Measurements from ENCODE around the gene TOMM20L.

Gene TOMM20L

GRCh38 chr14:58376791-58377190 is 18.9 kb upstream of the TOMM20L start:
- TF ChIP-seq REST (IDR thresholded peaks at IDR 0.05; ENCODE audit: insufficient replicate concordance, low read depth) (no peak), CTCF (IDR thresholded peaks at IDR 0.05; ENCODE audit: insufficient read depth, low read length) (no peak), POLR2AphosphoS5 (IDR thresholded peaks at IDR 0.05; ENCODE audit: low read depth) (no peak)
- Histone ChIP-seq H3K27me3 (ENCODE audit: insufficient read depth, poor library complexity, severe bottlenecking) (no peaks in the 10 kb centered on the region), H3K27ac (replicated peaks) (no peak overlapping the region), H3K4me3 (replicated peaks; ENCODE audit: insufficient read depth, low read length) (no peak overlapping the region)
- no peak for DNase-seq (ENCODE audit: low read depth in 1 of 2, low spot score in 1 of 2)

DNA sequence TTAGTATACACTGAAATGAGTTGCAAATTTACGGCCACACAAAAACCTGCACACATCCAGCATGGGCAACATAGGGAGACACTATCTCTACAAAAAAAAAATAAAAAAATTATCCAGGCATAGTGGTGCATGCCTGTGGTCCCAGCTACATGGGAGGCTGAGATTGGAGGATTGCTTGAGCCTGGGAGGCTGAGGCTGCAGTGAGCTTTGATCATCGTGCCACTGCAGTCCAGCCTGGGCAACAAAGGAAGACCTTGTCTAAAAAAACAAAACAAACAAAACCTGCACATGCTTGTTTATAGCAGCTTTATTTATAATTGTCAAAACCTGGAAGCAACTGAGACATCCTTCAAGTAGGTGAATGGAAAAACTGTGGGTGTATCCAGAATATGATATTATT is 4.9 kb upstream of the TOMM20L start:
- TF ChIP-seq REST (IDR thresholded peaks at IDR 0.05; ENCODE audit: insufficient replicate concordance, low read depth): no peak
- no peak for TF ChIP-seq GABPA (IDR thresholded peaks at IDR 0.05; ENCODE audit: low read depth)
- Histone ChIP-seq H3K27me3 (ENCODE audit: insufficient read depth, poor library complexity, severe bottlenecking) (no peaks in the 10 kb centered on the region), H3K27ac (replicated peaks) (no peak overlapping the region)

GRCh38 chr14:58395562-58395811 is 243 bp upstream of the TOMM20L start:
- Histone ChIP-seq H3K4me3 (replicated peaks; ENCODE audit: insufficient read depth, low read length) (no peak overlapping the region), H3K27ac (replicated peaks) (no peak overlapping the region), H3K27me3 (ENCODE audit: insufficient read depth, poor library complexity, severe bottlenecking) (no peaks in the 10 kb centered on the region)
- no peak for TF ChIP-seq REST (IDR thresholded peaks at IDR 0.05; ENCODE audit: insufficient replicate concordance, low read depth)
- no peak for DNase-seq (ENCODE audit: low read depth in 1 of 2, low spot score in 1 of 2)

More for the DNA sequence above, 4.9 kb upstream of the TOMM20L start:
- no peak overlapping the region for H3K4me3 ChIP-seq (replicated peaks; ENCODE audit: insufficient read depth, low read length)
- no peak for DNase-seq (ENCODE audit: low read depth in 1 of 2, low spot score in 1 of 2)

DNA sequence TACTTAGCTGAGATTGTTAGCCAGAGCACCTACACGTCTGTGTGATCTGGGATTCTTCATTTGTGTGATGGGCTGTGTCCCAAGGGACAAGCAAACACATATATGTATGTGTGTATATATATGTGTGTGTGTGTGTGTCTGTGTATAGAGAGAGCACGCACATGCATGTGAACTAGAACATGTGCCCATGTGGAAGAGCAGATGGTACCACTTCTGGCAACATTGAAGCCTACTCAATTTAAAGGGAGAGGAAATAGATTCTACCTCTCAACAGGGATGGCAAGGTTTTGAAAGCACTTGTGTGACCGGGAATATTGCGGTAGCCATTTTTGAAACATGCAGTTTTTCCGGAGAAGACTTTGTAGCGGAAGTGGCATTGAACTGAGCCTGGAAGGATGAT is 1.4 kb downstream of the TOMM20L start:
- Histone ChIP-seq H3K27me3 (ENCODE audit: insufficient read depth, poor library complexity, severe bottlenecking) (no peaks in the 10 kb centered on the region), H3K4me3 (replicated peaks; ENCODE audit: insufficient read depth, low read length) (no peak overlapping the region), H3K27ac (replicated peaks) (no peak overlapping the region)
- DNase-seq (ENCODE audit: low read depth in 1 of 2, low spot score in 1 of 2): no peak
- TF ChIP-seq SPI1 (IDR thresholded peaks at IDR 0.05; ENCODE audit: borderline replicate concordance, low read depth) (no peak), CTCF (IDR thresholded peaks at IDR 0.05; ENCODE audit: insufficient read depth, low read length) (no peak), POLR2AphosphoS5 (IDR thresholded peaks at IDR 0.05; ENCODE audit: low read depth) (no peak), GABPA (IDR thresholded peaks at IDR 0.05; ENCODE audit: low read depth) (no peak), REST (IDR thresholded peaks at IDR 0.05; ENCODE audit: insufficient replicate concordance, low read depth) (no peak)

All from HL-60 (cell line).